HEK293 (cell line): Measurements from ENCODE around the gene ZNF221.

ENCODE experiments used
- CTCF ChIA-PET: fragments of 350-600 bp; formaldehyde crosslinking; extraction: SDS; loops from one replicate; lab custom pipeline; 2021; ENCODE audit warnings: antibody characterized with exemption; lab: Yijun Ruan, JAX
- POLR2A ChIA-PET: fragments of 300-600 bp; formaldehyde crosslinking; extraction: SDS; loops from one replicate; lab custom pipeline; 2020; ENCODE audit warnings: antibody characterized with exemption, inconsistent platforms; lab: Yijun Ruan, JAX
- H3K27ac ChIP-seq: fragments of 200-500 bp; sonication (Bioruptor generic); 2 replicates; pipeline ENCODE4 v1.5.1; 2014; ENCODE audit warnings: low read depth, low read length, control low read depth, inconsistent platforms; ENCODE audit errors: extremely low read depth
- H3K36me3 ChIP-seq, 2 experiments: fragments of 200-500 bp in 1 of 2; sonication (Bioruptor generic) in 1 of 2; 1 replicate in 1 of 2; 2 replicates in 1 of 2; pipeline ENCODE4 v1.5.1; 2014 to 2017; ENCODE audit warnings: inconsistent platforms in 2 of 2, low read length in 2 of 2; ENCODE audit not compliant: control insufficient read depth in 2 of 2, insufficient read depth in 1 of 2
- H3K4me1 ChIP-seq: fragments of 200-500 bp; sonication (Bioruptor generic); 2 replicates; pipeline ENCODE4 v1.5.1; 2014; ENCODE audit warnings: mild to moderate bottlenecking, low read length, inconsistent platforms; ENCODE audit not compliant: control insufficient read depth, insufficient read depth
- H3K4me3 ChIP-seq: 2 replicates; pipeline ENCODE4 v1.5.1; 2011; ENCODE audit warnings: low read depth, mild to moderate bottlenecking, control low read depth, low read length, moderate library complexity
- H3K9me3 ChIP-seq: fragments of 200-500 bp; sonication (Bioruptor generic); 2 replicates; pipeline ENCODE4 v1.5.1; 2014; ENCODE audit warnings: low read depth, low read length, inconsistent platforms; ENCODE audit not compliant: control insufficient read depth, insufficient read depth
- EGR2 ChIP-seq: fragments of 450-650 bp; formaldehyde crosslinking; IDR thresholded peaks from 2 replicates; pipeline ENCODE4 v1.5.1; 2016; ENCODE audit warnings: low read depth, missing biosample characterization, missing genetic modification characterization
- HOXC10 ChIP-seq: sonication (generic); formaldehyde crosslinking; IDR thresholded peaks from 2 replicates; pipeline ENCODE4 v1.8.1; 2023; ENCODE audit warnings: mild to moderate bottlenecking, missing genetic modification reagents
- HOXD13 ChIP-seq: sonication (generic); formaldehyde crosslinking; IDR thresholded peaks from 2 replicates; pipeline ENCODE4 v1.8.0; 2022; ENCODE audit warnings: missing genetic modification reagents, borderline replicate concordance
- IKZF3 ChIP-seq: fragments of 450-650 bp; IDR thresholded peaks from 2 replicates; pipeline ENCODE4 v1.5.0; 2018; ENCODE audit warnings: missing biosample characterization, mild to moderate bottlenecking, missing genetic modification characterization, moderate library complexity
- KLF17 ChIP-seq: fragments of 450-650 bp; formaldehyde crosslinking; IDR thresholded peaks from 2 replicates; pipeline ENCODE4 v1.5.1; 2016; ENCODE audit warnings: missing biosample characterization, missing genetic modification characterization
- OVOL3 ChIP-seq: fragments of 450-650 bp; formaldehyde crosslinking; IDR thresholded peaks from 2 replicates; pipeline ENCODE4 v1.5.1; 2016; ENCODE audit warnings: missing biosample characterization, missing genetic modification characterization
- PRDM1 ChIP-seq: fragments of 450-650 bp; formaldehyde crosslinking; IDR thresholded peaks from 2 replicates; pipeline ENCODE4; 2016; ENCODE audit warnings: missing biosample characterization, missing genetic modification characterization
- PRDM2 ChIP-seq: fragments of 450-650 bp; formaldehyde crosslinking; IDR thresholded peaks from 2 replicates; pipeline ENCODE4 v1.5.1; 2016; ENCODE audit warnings: missing biosample characterization, missing genetic modification characterization, borderline replicate concordance
- SALL2 ChIP-seq: fragments of 450-650 bp; formaldehyde crosslinking; IDR thresholded peaks from 2 replicates; pipeline ENCODE4 v1.5.0; 2017; ENCODE audit warnings: missing biosample characterization, mild to moderate bottlenecking, missing genetic modification characterization, borderline replicate concordance
- ZBTB20 ChIP-seq: fragments of 450-650 bp; formaldehyde crosslinking; IDR thresholded peaks from 2 replicates; pipeline ENCODE4 v1.5.1; 2016; ENCODE audit warnings: missing biosample characterization, missing genetic modification characterization
- ZFHX2 ChIP-seq: fragments of 450-650 bp; formaldehyde crosslinking; conservative IDR thresholded peaks from 2 replicates; pipeline ENCODE4 v1.5.1; 2016; ENCODE audit warnings: missing biosample characterization, missing genetic modification characterization
- ZNF133 ChIP-seq: fragments of 450-650 bp; formaldehyde crosslinking; IDR thresholded peaks from 2 replicates; pipeline ENCODE4 v1.5.1; 2016; ENCODE audit warnings: missing biosample characterization, missing genetic modification characterization
- ZNF184 ChIP-seq: fragments of 450-650 bp; IDR thresholded peaks from 2 replicates; pipeline ENCODE4 v1.5.1; 2018; ENCODE audit warnings: missing biosample characterization, mild to moderate bottlenecking, missing genetic modification characterization
- ZNF202 ChIP-seq: fragments of 450-650 bp; formaldehyde crosslinking; IDR thresholded peaks from 2 replicates; pipeline ENCODE4 v1.5.1; 2016; ENCODE audit warnings: missing biosample characterization, missing genetic modification characterization, borderline replicate concordance
- ZNF214 ChIP-seq: fragments of 450-650 bp; formaldehyde crosslinking; IDR thresholded peaks from 2 replicates; pipeline ENCODE4 v1.5.1; 2017; ENCODE audit warnings: missing biosample characterization, mild to moderate bottlenecking, missing genetic modification characterization, borderline replicate concordance
- ZNF366 ChIP-seq: fragments of 450-650 bp; formaldehyde crosslinking; conservative IDR thresholded peaks from 2 replicates; pipeline ENCODE4 v1.5.1; 2016; ENCODE audit warnings: missing biosample characterization, missing genetic modification characterization
- ZNF530 ChIP-seq: fragments of 450-650 bp; formaldehyde crosslinking; IDR thresholded peaks from 2 replicates; pipeline ENCODE4 v1.5.1; 2016; ENCODE audit warnings: low read depth, missing biosample characterization, missing genetic modification characterization
- ZNF548 ChIP-seq: fragments of 450-650 bp; formaldehyde crosslinking; IDR thresholded peaks from 2 replicates; pipeline ENCODE4 v1.5.1; 2016; ENCODE audit warnings: missing biosample characterization, missing genetic modification characterization
- ZNF654 ChIP-seq: fragments of 450-650 bp; formaldehyde crosslinking; IDR thresholded peaks from 2 replicates; pipeline ENCODE4 v1.5.1; 2016; ENCODE audit warnings: low read depth, missing biosample characterization, missing genetic modification characterization

The ZNF221 gene

DNA sequence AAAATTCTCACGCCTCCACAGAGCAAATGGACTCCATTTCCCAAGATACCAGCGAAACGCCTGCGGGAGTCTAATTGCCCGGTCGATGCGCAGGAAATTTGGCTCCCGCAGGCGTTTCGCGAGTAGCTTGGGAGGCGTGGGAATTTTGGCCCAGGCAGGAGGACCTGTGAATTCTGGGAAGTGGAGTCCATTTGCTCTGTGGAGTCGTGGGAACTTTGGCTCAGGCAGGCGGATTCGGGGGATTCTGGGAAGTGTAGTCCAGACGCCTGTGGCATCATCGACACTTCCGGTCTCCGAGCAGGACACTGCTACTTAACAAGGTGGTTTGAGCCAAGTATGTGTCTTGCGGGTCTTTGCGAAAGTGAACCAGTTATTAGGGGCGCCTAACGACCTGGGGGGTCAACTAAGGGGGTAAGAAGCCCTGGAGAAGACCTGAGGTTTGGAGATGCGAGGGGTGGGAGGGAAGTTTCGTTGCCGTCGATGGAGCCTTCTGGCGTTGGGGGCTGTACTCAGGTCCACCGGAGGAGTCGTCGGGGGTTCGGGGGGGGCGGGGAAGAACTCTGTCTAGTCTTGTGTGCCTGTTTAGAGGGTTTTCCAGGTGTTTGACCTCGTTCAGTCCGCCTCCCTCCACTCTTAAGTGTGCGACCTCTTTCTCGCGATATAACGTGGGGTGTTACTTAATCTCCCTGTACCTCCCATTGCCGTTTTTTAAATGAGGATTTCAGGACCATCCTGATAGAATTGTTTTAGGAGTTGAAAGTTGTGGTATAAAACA is 33.1 kb downstream of the ZNF221 start, which contains the start of gene ZNF155 (continued):
- TF ChIP-seq PRDM2 (tag by site-specific recombination), result no peak
- peak; percentile 88 for TF ChIP-seq ZNF548 (tag by site-specific recombination)
- no peak for TF ChIP-seq ZNF654 (tag by site-specific recombination)
- TF ChIP-seq HOXD13, result no peak
- TF ChIP-seq KLF17 (tag by site-specific recombination), result no peak; the same call in none of the 2 replicates
- no peak for TF ChIP-seq ZNF530 (tag by site-specific recombination)
- no peak for TF ChIP-seq ZNF133
- TF ChIP-seq ZNF184 (tag by site-specific recombination), result 0 out of 2 replicates have a peak, but pooled peaks have one; percentile 65
- no peak for TF ChIP-seq SALL2

DNA sequence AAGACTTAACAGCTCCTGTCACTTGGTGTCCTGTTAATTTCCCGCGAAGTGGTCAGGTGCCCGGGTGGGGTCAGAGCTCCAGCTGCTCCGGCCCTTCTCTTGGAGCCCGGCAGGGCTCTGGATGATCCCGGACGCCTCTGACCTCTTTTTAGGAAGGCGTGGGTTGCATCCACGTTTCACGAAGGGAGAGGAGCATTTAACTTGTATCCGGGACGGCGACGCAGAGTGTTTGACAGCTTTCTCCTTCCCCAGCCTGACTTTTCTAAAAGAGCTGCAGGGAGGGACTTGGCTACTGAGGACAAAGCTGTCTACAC is 33.6 kb downstream of the ZNF221 start:
- H3K27ac ChIP-seq, result peak overlapping the region; percentile 78; the same call in 1 of the 2 replicates
- peak overlapping the region; percentile 74 for H3K4me3 ChIP-seq
- CTCF ChIA-PET, result no interaction called here
- POLR2A ChIA-PET, result interaction anchor here (0.8 to 1.5 kb wide), 3 partner anchors 17 to 223 kb away, joined by 3 to 8 read pairs (median 6); partner anchors contain the start of gene ZNF45
- TF ChIP-seq PRDM1 (tag by site-specific recombination) (0 out of 2 replicates have a peak, but pooled peaks have one; percentile 32), EGR2 (tag by site-specific recombination) (peak; percentile 42), OVOL3 (tag by site-specific recombination) (no peak), ZFHX2 (peak; percentile 43), ZNF214 (tag by site-specific recombination) (0 out of 2 replicates have a peak, but pooled peaks have one; percentile 0), ZBTB20 (tag by site-specific recombination) (peak; percentile 44; the same call in 1 of the 2 replicates), HOXC10 (no peak), ZNF184 (tag by site-specific recombination) (0 out of 2 replicates have a peak, but pooled peaks have one; percentile 36), ZNF202 (tag by site-specific recombination) (no peak), ZNF366 (tag by site-specific recombination) (0 out of 2 replicates have a peak, but pooled peaks have one; percentile 25), ZNF530 (tag by site-specific recombination) (no peak), IKZF3 (tag by site-specific recombination) (peak; percentile 64)
- peaks cover 25% of the 10 kb centered on the region for H3K9me3 ChIP-seq
- peaks cover 19 to 49% of the 10 kb centered on the region in 2 experiments for H3K36me3 ChIP-seq
- peaks cover 15% of the 10 kb centered on the region for H3K4me1 ChIP-seq
